Immature natural killer cell (primary cell): ENCODE measurements around the gene CD164L2. TPM values are rescaled to one million over a fixed set of nuclear protein-coding genes. Genes with fewer than 3 reads are reported as not detected.
A peak's percentile ranks its signal among the peaks of the same experiment; 100 is the strongest.
"Not testable (repeated sequence)": the region's sequence is repeated elsewhere in the genome, so short reads cannot be mapped to it uniquely, and the experiment has no call there.

Experiments
- DNase-seq, 3 donors: peaks; one replicate each; pipeline ENCODE4 v3.0.0; 2022; ENCODE audit warnings: mixed read lengths in 1 of 3
- H3K27ac Mint-ChIP-seq, 6 donors: one replicate each; pipeline ENCODE4 v1.8.0; 2020; ENCODE audit warnings: mixed read lengths in 6 of 6, mild to moderate bottlenecking in 5 of 6, inconsistent platforms in 4 of 6, moderate library complexity in 3 of 6
- H3K27me3 Mint-ChIP-seq, 3 donors: one replicate each; pipeline ENCODE4 v1.8.0; 2020 to 2021; ENCODE audit warnings: low read depth in 3 of 3, mild to moderate bottlenecking in 3 of 3, mixed read lengths in 3 of 3, moderate library complexity in 3 of 3, inconsistent platforms in 1 of 3
- H3K36me3 Mint-ChIP-seq, 3 donors: one replicate each; pipeline ENCODE4 v1.8.0; 2020; ENCODE audit warnings: mixed read lengths in 3 of 3, inconsistent platforms in 2 of 3, mild to moderate bottlenecking in 2 of 3
- H3K4me1 Mint-ChIP-seq, 2 donors: one replicate each; pipeline ENCODE4 v1.8.0; 2020; ENCODE audit warnings: inconsistent platforms in 2 of 2, mild to moderate bottlenecking in 2 of 2, mixed read lengths in 2 of 2, moderate library complexity in 1 of 2
- H3K4me3 Mint-ChIP-seq, 5 donors: one replicate each; pipeline ENCODE4 v1.8.0; 2020; ENCODE audit warnings: mild to moderate bottlenecking in 5 of 5, mixed read lengths in 5 of 5, inconsistent platforms in 3 of 5, moderate library complexity in 3 of 5
- H3K9me3 Mint-ChIP-seq, 6 donors: one replicate each; pipeline ENCODE4 v1.8.0; 2020; ENCODE audit warnings: mild to moderate bottlenecking in 6 of 6, mixed read lengths in 6 of 6, inconsistent platforms in 4 of 6, moderate library complexity in 3 of 6
- polyA plus RNA-seq, 3 donors: library from polyadenylated mRNA; unstranded; fragments of 300-500 nt; fragmentation: Illumina TruSeq; gene quantifications; one replicate each; pipeline ENCODE4 v1.2.3, GENCODE V29; 2021

The CD164L2 gene
- polyA plus RNA-seq, 3 donors from 2014 or later = not detected

GRCh38 chr1:27414091-27414490, 31.0 kb upstream of the CD164L2 start:
- peaks cover 22 to 64% (median 30%) of the 10 kb centered on the region in 3 donors for H3K36me3 Mint-ChIP-seq
- H3K4me1 Mint-ChIP-seq = peaks cover 29 to 46% of the 10 kb centered on the region in 2 donors
- H3K4me3 Mint-ChIP-seq = no peak overlapping the region
- no peaks in the 10 kb centered on the region for H3K9me3 Mint-ChIP-seq
- H3K27me3 Mint-ChIP-seq = peaks cover 0 to 8% (median 0%) of the 10 kb centered on the region in 3 donors
- DNase-seq = no peak
- peak overlapping the region in 1 of 6 donors; percentile 48 for H3K27ac Mint-ChIP-seq

GRCh38 chr1:27413004-27413403, 29.9 kb upstream of the CD164L2 start:
- H3K36me3 Mint-ChIP-seq = peaks cover 22 to 69% (median 30%) of the 10 kb centered on the region in 3 donors
- no peaks in the 10 kb centered on the region for H3K9me3 Mint-ChIP-seq
- H3K4me3 Mint-ChIP-seq = no peak overlapping the region
- no peak for DNase-seq
- H3K4me1 Mint-ChIP-seq = peaks cover 22 to 35% of the 10 kb centered on the region in 2 donors
- peaks cover 0 to 8% (median 0%) of the 10 kb centered on the region in 3 donors for H3K27me3 Mint-ChIP-seq
- peak overlapping the region in 1 of 6 donors; percentile 40 for H3K27ac Mint-ChIP-seq

GRCh38 chr1:27412502-27412901, 29.4 kb upstream of the CD164L2 start:
- Mint-ChIP-seq H3K36me3 (peaks cover 22 to 71% (median 30%) of the 10 kb centered on the region in 3 donors), H3K27ac (peak overlapping the region in 2 of 6 donors; percentile 12 to 30), H3K4me1 (peaks cover 22 to 30% of the 10 kb centered on the region in 2 donors), H3K4me3 (no peak overlapping the region), H3K27me3 (peaks cover 0 to 8% (median 0%) of the 10 kb centered on the region in 3 donors), H3K9me3 (no peaks in the 10 kb centered on the region)
- DNase-seq = no peak

- Mint-ChIP-seq H3K36me3 (peaks cover 20 to 59% (median 22%) of the 10 kb centered on the region in 3 donors), H3K27me3 (peaks cover 0 to 8% (median 0%) of the 10 kb centered on the region in 3 donors), H3K27ac (peak overlapping the region in 3 of 6 donors; percentile 12 to 45 (median 39)), H3K4me3 (no peak overlapping the region), H3K9me3 (no peaks in the 10 kb centered on the region), H3K4me1 (peaks cover 4 to 13% of the 10 kb centered on the region in 2 donors)
- no peak for DNase-seq
Measured at GRCh38 chr1:27410709-27411108, 27.6 kb upstream of the CD164L2 start.

GRCh38 chr1:27409669-27410068, 26.5 kb upstream of the CD164L2 start:
- no peak overlapping the region for H3K4me3 Mint-ChIP-seq
- peaks cover 0 to 3% of the 10 kb centered on the region in 2 donors for H3K4me1 Mint-ChIP-seq
- H3K27ac Mint-ChIP-seq = peak overlapping the region in 1 of 6 donors; percentile 58
- H3K9me3 Mint-ChIP-seq = no peaks in the 10 kb centered on the region
- peaks cover 0 to 7% (median 0%) of the 10 kb centered on the region in 3 donors for H3K27me3 Mint-ChIP-seq
- DNase-seq = no peak
- H3K36me3 Mint-ChIP-seq = peaks cover 14 to 49% (median 16%) of the 10 kb centered on the region in 3 donors

- H3K9me3 Mint-ChIP-seq = no peaks in the 10 kb centered on the region
- DNase-seq = no peak
- no peak overlapping the region for H3K4me3 Mint-ChIP-seq
- peak overlapping the region in 1 of 6 donors; percentile 32 for H3K27ac Mint-ChIP-seq
- H3K27me3 Mint-ChIP-seq = peaks cover 0 to 9% (median 3%) of the 10 kb centered on the region in 3 donors
- peaks cover 14 to 15% of the 10 kb centered on the region in 2 donors for H3K4me1 Mint-ChIP-seq
- peaks cover 10 to 39% (median 12%) of the 10 kb centered on the region in 3 donors for H3K36me3 Mint-ChIP-seq
Measured at GRCh38 chr1:27408151-27408550, 25.0 kb upstream of the CD164L2 start.

GRCh38 chr1:27406791-27407190, 23.7 kb upstream of the CD164L2 start:
- Mint-ChIP-seq H3K36me3 (peaks cover 6 to 32% (median 9%) of the 10 kb centered on the region in 3 donors), H3K27ac (peak overlapping the region in 1 of 6 donors; percentile 65), H3K4me1 (peaks cover 25 to 27% of the 10 kb centered on the region in 2 donors)
- not testable (repeated sequence) for DNase-seq, H3K4me3 Mint-ChIP-seq, H3K9me3 Mint-ChIP-seq, H3K27me3 Mint-ChIP-seq

- Mint-ChIP-seq H3K36me3 (peaks cover 6 to 31% (median 9%) of the 10 kb centered on the region in 3 donors), H3K9me3 (no peaks in the 10 kb centered on the region), H3K4me1 (peaks cover 30 to 32% of the 10 kb centered on the region in 2 donors), H3K27me3 (peaks cover 0 to 10% (median 3%) of the 10 kb centered on the region in 3 donors), H3K4me3 (no peak overlapping the region), H3K27ac (peak overlapping the region in 4 of 6 donors; percentile 10 to 46 (median 26))
- DNase-seq = no peak
Measured at GRCh38 chr1:27406362-27406680, 23.2 kb upstream of the CD164L2 start.

- peak overlapping the region in 5 of 6 donors; percentile 10 to 55 (median 32) for H3K27ac Mint-ChIP-seq
- not testable (repeated sequence) for H3K9me3 Mint-ChIP-seq, DNase-seq, H3K4me3 Mint-ChIP-seq, H3K27me3 Mint-ChIP-seq
- H3K36me3 Mint-ChIP-seq = peaks cover under 1 to 25% (median 6%) of the 10 kb centered on the region in 3 donors
- H3K4me1 Mint-ChIP-seq = peaks cover 32 to 35% of the 10 kb centered on the region in 2 donors
Measured at GRCh38 chr1:27405598-27406361, 22.6 kb upstream of the CD164L2 start.

GRCh38 chr1:27405074-27405473, 21.9 kb upstream of the CD164L2 start:
- no peak overlapping the region for H3K4me3 Mint-ChIP-seq
- no peaks in the 10 kb centered on the region for H3K9me3 Mint-ChIP-seq
- H3K27me3 Mint-ChIP-seq = peaks cover 0 to 10% (median 3%) of the 10 kb centered on the region in 3 donors
- H3K36me3 Mint-ChIP-seq = peaks cover 0 to 18% (median 3%) of the 10 kb centered on the region in 3 donors
- peak overlapping the region in 2 of 6 donors; percentile 95 to 97 for H3K27ac Mint-ChIP-seq
- DNase-seq = no peak
- peaks cover 34 to 39% of the 10 kb centered on the region in 2 donors for H3K4me1 Mint-ChIP-seq

- H3K27ac Mint-ChIP-seq = peak overlapping the region; percentile 90 to 97 (median 96)
- H3K36me3 Mint-ChIP-seq = peaks cover 0 to 17% (median 3%) of the 10 kb centered on the region in 3 donors
- H3K27me3 Mint-ChIP-seq = peaks cover 3 to 8% (median 6%) of the 10 kb centered on the region in 3 donors
- peak overlapping the region; percentile 68 to 82 (median 78) for H3K4me3 Mint-ChIP-seq
- DNase-seq = peak in 2 of 3 donors; percentile 22 to 27
- H3K9me3 Mint-ChIP-seq = no peaks in the 10 kb centered on the region
- H3K4me1 Mint-ChIP-seq = peaks cover 34 to 39% of the 10 kb centered on the region in 2 donors
Measured at GRCh38 chr1:27403931-27404330, 20.8 kb upstream of the CD164L2 start.

- H3K4me3 Mint-ChIP-seq = peak overlapping the region; percentile 68 to 82 (median 78)
- peak overlapping the region; percentile 90 to 97 (median 96) for H3K27ac Mint-ChIP-seq
- no peaks in the 10 kb centered on the region for H3K9me3 Mint-ChIP-seq
- H3K4me1 Mint-ChIP-seq = peaks cover 34 to 39% of the 10 kb centered on the region in 2 donors
- H3K36me3 Mint-ChIP-seq = peaks cover 0 to 11% (median 3%) of the 10 kb centered on the region in 3 donors
- H3K27me3 Mint-ChIP-seq = peaks cover 3 to 9% (median 8%) of the 10 kb centered on the region in 3 donors
- peak; percentile 71 to 76 (median 73) for DNase-seq
Measured at GRCh38 chr1:27403065-27403726, 20.1 kb upstream of the CD164L2 start.

GRCh38 chr1:27402349-27402754, 19.2 kb upstream of the CD164L2 start:
- H3K27ac Mint-ChIP-seq = peak overlapping the region; percentile 90 to 97 (median 96)
- H3K9me3 Mint-ChIP-seq = no peaks in the 10 kb centered on the region
- H3K4me1 Mint-ChIP-seq = peaks cover 34 to 39% of the 10 kb centered on the region in 2 donors
- peaks cover 3 to 12% (median 11%) of the 10 kb centered on the region in 3 donors for H3K27me3 Mint-ChIP-seq
- DNase-seq = no peak
- H3K36me3 Mint-ChIP-seq = peaks cover 0 to 5% (median 2%) of the 10 kb centered on the region in 3 donors
- H3K4me3 Mint-ChIP-seq = peak overlapping the region; percentile 21 to 82 (median 78)
